ENCODE data around the gene RSPRY1. TPM values are rescaled to one million over a fixed set of nuclear protein-coding genes. Genes with fewer than 3 reads are reported as not detected.

The RSPRY1 gene
- total RNA-seq, 1 donor from 2014 or later: 14.0 TPM

GRCh38 chr16:57155702-57156350 lies 30.3 kb upstream of the RSPRY1 start:
- intact Hi-C loops (cut with micrococcal nuclease): no loop called here
- no peaks in the 10 kb centered on the region for H3K27me3 ChIP-seq (ENCODE audit: low read depth)
- peaks cover 25% of the 10 kb centered on the region for H3K4me1 ChIP-seq
- no peak overlapping the region for H3K27ac ChIP-seq (replicated peaks)
- peaks cover 85% of the 10 kb centered on the region for H3K36me3 ChIP-seq
- H3K9me3 ChIP-seq (replicated peaks): no peaks in the 10 kb centered on the region
- no peak overlapping the region for H3K4me3 ChIP-seq
- no peak for DNase-seq
- TF ChIP-seq, protein P1, sequence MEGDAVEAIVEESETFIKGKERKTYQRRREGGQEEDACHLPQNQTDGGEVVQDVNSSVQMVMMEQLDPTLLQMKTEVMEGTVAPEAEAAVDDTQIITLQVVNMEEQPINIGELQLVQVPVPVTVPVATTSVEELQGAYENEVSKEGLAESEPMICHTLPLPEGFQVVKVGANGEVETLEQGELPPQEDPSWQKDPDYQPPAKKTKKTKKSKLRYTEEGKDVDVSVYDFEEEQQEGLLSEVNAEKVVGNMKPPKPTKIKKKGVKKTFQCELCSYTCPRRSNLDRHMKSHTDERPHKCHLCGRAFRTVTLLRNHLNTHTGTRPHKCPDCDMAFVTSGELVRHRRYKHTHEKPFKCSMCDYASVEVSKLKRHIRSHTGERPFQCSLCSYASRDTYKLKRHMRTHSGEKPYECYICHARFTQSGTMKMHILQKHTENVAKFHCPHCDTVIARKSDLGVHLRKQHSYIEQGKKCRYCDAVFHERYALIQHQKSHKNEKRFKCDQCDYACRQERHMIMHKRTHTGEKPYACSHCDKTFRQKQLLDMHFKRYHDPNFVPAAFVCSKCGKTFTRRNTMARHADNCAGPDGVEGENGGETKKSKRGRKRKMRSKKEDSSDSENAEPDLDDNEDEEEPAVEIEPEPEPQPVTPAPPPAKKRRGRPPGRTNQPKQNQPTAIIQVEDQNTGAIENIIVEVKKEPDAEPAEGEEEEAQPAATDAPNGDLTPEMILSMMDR (IDR thresholded peaks at IDR 0.05; ENCODE audit: borderline replicate concordance): no peak

- intact Hi-C loops (cut with micrococcal nuclease): no loop called here
- no peaks in the 10 kb centered on the region for H3K27me3 ChIP-seq (ENCODE audit: low read depth)
- H3K36me3 ChIP-seq: peaks cover 90% of the 10 kb centered on the region
- TF ChIP-seq, protein P1 (IDR thresholded peaks at IDR 0.05; ENCODE audit: borderline replicate concordance): no peak
- peaks cover 21% of the 10 kb centered on the region for H3K4me1 ChIP-seq
- DNase-seq: no peak
- H3K27ac ChIP-seq (replicated peaks): no peak overlapping the region
- H3K9me3 ChIP-seq (replicated peaks): no peaks in the 10 kb centered on the region
- H3K4me3 ChIP-seq: no peak overlapping the region
Measured at GRCh38 chr16:57156351-57156703, 29.8 kb upstream of the RSPRY1 start.

DNA sequence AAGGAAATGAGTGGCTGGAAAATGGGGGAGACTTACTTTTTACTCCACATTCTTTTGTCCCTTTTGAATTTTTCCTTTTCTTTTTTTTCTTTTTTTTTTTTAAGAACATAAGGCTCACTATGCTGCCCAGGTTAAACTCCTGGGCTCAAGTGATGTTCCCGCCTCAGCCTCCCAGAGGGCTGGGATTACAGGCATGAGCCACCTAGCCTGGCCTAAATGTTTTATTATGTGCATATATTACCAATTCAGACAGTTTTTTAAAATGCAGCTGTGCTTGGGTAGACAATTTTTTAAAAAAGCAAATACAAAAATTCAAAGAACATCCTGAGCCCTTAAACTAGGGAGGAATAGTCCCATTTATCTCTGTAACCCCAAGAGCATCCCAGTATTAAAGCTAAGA lies 28.6 kb upstream of the RSPRY1 start:
- intact Hi-C loops (cut with micrococcal nuclease): no loop called here
- Histone ChIP-seq H3K27ac (replicated peaks) (no peak overlapping the region), H3K4me1 (peaks cover 10% of the 10 kb centered on the region), H3K9me3 (replicated peaks) (no peaks in the 10 kb centered on the region), H3K27me3 (ENCODE audit: low read depth) (no peaks in the 10 kb centered on the region), H3K4me3 (no peak overlapping the region), H3K36me3 (peaks cover 95% of the 10 kb centered on the region)
- TF ChIP-seq, protein P1 (IDR thresholded peaks at IDR 0.05; ENCODE audit: borderline replicate concordance): no peak
- no peak for DNase-seq

GRCh38 chr16:57159447-57159846 lies 26.7 kb upstream of the RSPRY1 start:
- Histone ChIP-seq H3K4me1 (peaks cover 8% of the 10 kb centered on the region), H3K27me3 (ENCODE audit: low read depth) (no peaks in the 10 kb centered on the region), H3K4me3 (no peak overlapping the region), H3K27ac (replicated peaks) (no peak overlapping the region), H3K9me3 (replicated peaks) (no peaks in the 10 kb centered on the region), H3K36me3 (peaks cover 95% of the 10 kb centered on the region)
- intact Hi-C loops (cut with micrococcal nuclease): no loop called here
- TF ChIP-seq, protein P1 (IDR thresholded peaks at IDR 0.05; ENCODE audit: borderline replicate concordance): no peak
- no peak for DNase-seq

GRCh38 chr16:57163842-57164241 lies 22.3 kb upstream of the RSPRY1 start:
- Histone ChIP-seq H3K4me3 (no peak overlapping the region), H3K27ac (replicated peaks) (no peak overlapping the region), H3K36me3 (peaks cover 79% of the 10 kb centered on the region), H3K4me1 (peaks cover 29% of the 10 kb centered on the region), H3K27me3 (ENCODE audit: low read depth) (no peaks in the 10 kb centered on the region), H3K9me3 (replicated peaks) (no peaks in the 10 kb centered on the region)
- intact Hi-C loops (cut with micrococcal nuclease): no loop called here
- TF ChIP-seq, protein P1 (IDR thresholded peaks at IDR 0.05; ENCODE audit: borderline replicate concordance): no peak
- DNase-seq: no peak

Measured in left ventricle myocardium inferior (tissue), 1 donor.